HCT116 (cell line): Measurements from ENCODE around the gene ZEB2. TPM values are rescaled to one million over a fixed set of nuclear protein-coding genes. Genes with fewer than 3 reads are reported as not detected.

Experiments used
- ATAC-seq: fragments of 200-7000 bp; cut with Tn5 transposase; 2 replicates; pipeline ENCODE4 v1.9.1; 2020; ENCODE audit warnings: mild to moderate bottlenecking, moderate library complexity
- BruUV-seq: library from RNA; stranded (reverse); fragments of 400-500 nt; replicated peaks from 2 replicates; lab custom pipeline; 2021; lab: Mats Ljungman, UMichigan
- CTCF ChIA-PET: fragments of 300-600 bp; sonication (Branson Sonifier 250); formaldehyde crosslinking; loops from one replicate; lab custom pipeline; 2021; ENCODE audit warnings: antibody characterized with exemption; lab: Charles Lee
- POLR2A ChIA-PET: fragments of 300-600, 350-600 bp; sonication (Branson Sonifier 250); formaldehyde crosslinking; loops from one replicate; lab custom pipeline; 2021; ENCODE audit warnings: antibody characterized with exemption; lab: Charles Lee
- RAD21 ChIA-PET, 2 experiments: fragments of 300-600 bp; sonication (Branson Sonifier 250); formaldehyde crosslinking; loops; one replicate each; lab custom pipeline; 2023; ENCODE audit warnings: low total read pairs in 2 of 2; ENCODE audit not compliant: uncharacterized antibody in 2 of 2, unreplicated experiment in 2 of 2, low non-redundant PET in 1 of 2; lab: Charles Lee
- DNase-seq: peaks from one replicate; pipeline ENCODE4 v3.0.0-alpha.2; 2010; ENCODE audit warnings: low read depth, low spot score
- H2AFZ ChIP-seq: fragments of 200-600 bp; shearing (Covaris generic), sonication (generic); 2 replicates; pipeline ENCODE4 v1.6.1; 2017; ENCODE audit warnings: low read depth, mixed run types, mixed read lengths, antibody characterized with exemption, low read length; ENCODE audit not compliant: poor library complexity, severe bottlenecking
- H3K27ac ChIP-seq: 2 replicates; pipeline ENCODE4 v1.5.1; 2012; ENCODE audit warnings: low read depth, low read length
- H3K27me3 ChIP-seq: fragments of 200-600 bp; sonication (generic); 2 replicates; pipeline ENCODE4 v1.6.1; 2016; ENCODE audit warnings: mixed run types, low read length, mixed read lengths; ENCODE audit not compliant: insufficient read depth
- H3K36me3 ChIP-seq, 2 experiments: fragments of 200-500 bp in 1 of 2; fragments of 200-600 bp in 1 of 2; sonication (Bioruptor generic) in 1 of 2; sonication (generic) in 1 of 2; 2 replicates each; pipeline versions ENCODE4 v1.5.1 to v1.6.1; 2014 to 2016; ENCODE audit warnings: low read length in 2 of 2, inconsistent platforms in 1 of 2, mixed read lengths in 1 of 2, mixed run types in 1 of 2; ENCODE audit not compliant: insufficient read depth in 2 of 2, control insufficient read depth in 1 of 2
- H3K4me1 ChIP-seq, 2 experiments: fragments of 200-600 bp in 1 of 2; sonication (generic) in 1 of 2; 2 replicates each; pipeline versions ENCODE4 v1.5.1 to v1.6.1; 2012 to 2017; ENCODE audit warnings: low read length in 2 of 2, inconsistent platforms in 1 of 2, mild to moderate bottlenecking in 1 of 2, mixed read lengths in 1 of 2, mixed run types in 1 of 2, moderate library complexity in 1 of 2; ENCODE audit not compliant: insufficient read depth in 2 of 2, control insufficient read depth in 1 of 2
- H3K4me2 ChIP-seq: fragments of 200-600 bp; sonication (generic); 2 replicates; pipeline ENCODE4 v1.6.1; 2017; ENCODE audit warnings: mixed run types, low read length, mixed read lengths
- H3K4me3 ChIP-seq, 2 experiments: fragments of 200-600 bp in 1 of 2; sonication (generic) in 1 of 2; replicated peaks in 1 of 2; 2 replicates each; pipeline ENCODE4 v1.5.1; 2011 to 2016; ENCODE audit warnings: low read length in 2 of 2, control low read depth in 1 of 2, low read depth in 1 of 2, mild to moderate bottlenecking in 1 of 2, mixed read lengths in 1 of 2, mixed run types in 1 of 2
- H3K79me2 ChIP-seq: fragments of 200-600 bp; sonication (generic); 2 replicates; pipeline ENCODE4 v1.6.1; 2017; ENCODE audit warnings: mild to moderate bottlenecking, mixed run types, low read length, moderate library complexity, mixed read lengths; ENCODE audit not compliant: insufficient read depth
- H3K9ac ChIP-seq: fragments of 200-600 bp; sonication (generic); 2 replicates; pipeline ENCODE4 v1.6.1; 2016; ENCODE audit warnings: low read length, mixed read lengths
- H3K9me2 ChIP-seq: fragments of 200-600 bp; sonication (generic), shearing (Covaris generic); 2 replicates; pipeline ENCODE4 v1.6.1; 2017; ENCODE audit warnings: mixed run types, mild to moderate bottlenecking, moderate library complexity; ENCODE audit not compliant: insufficient read depth
- H3K9me3 ChIP-seq, 2 experiments: fragments of 200-500 bp in 1 of 2; fragments of 200-600 bp in 1 of 2; sonication (Bioruptor generic) in 1 of 2; sonication (generic) in 1 of 2; 2 replicates each; pipeline ENCODE4 v1.6.1; 2014 to 2017; ENCODE audit warnings: low read length in 2 of 2, mixed read lengths in 2 of 2, inconsistent platforms in 1 of 2, low read depth in 1 of 2, mild to moderate bottlenecking in 1 of 2, mixed run types in 1 of 2, moderate library complexity in 1 of 2; ENCODE audit not compliant: control insufficient read depth in 1 of 2, insufficient read depth in 1 of 2
- H4K20me1 ChIP-seq: fragments of 200-600 bp; sonication (generic), shearing (Covaris generic); 2 replicates; pipeline ENCODE4 v1.6.1; 2017; ENCODE audit warnings: mixed run types, mild to moderate bottlenecking, moderate library complexity; ENCODE audit not compliant: insufficient read depth
- CBX3 ChIP-seq: IDR thresholded peaks from 2 replicates; pipeline ENCODE4 v1.6.1; 2012; ENCODE audit warnings: low read depth
- CEBPB ChIP-seq: IDR thresholded peaks from 2 replicates; pipeline ENCODE4 v1.6.1; 2012; ENCODE audit warnings: low read depth
- ELF1 ChIP-seq: IDR thresholded peaks from 2 replicates; pipeline ENCODE4 v1.6.1; 2012; ENCODE audit warnings: low read depth, borderline replicate concordance
- EZH2 ChIP-seq: fragments of 200-600 bp; sonication (generic); IDR thresholded peaks from 2 replicates; pipeline ENCODE4 v1.6.1; 2017; ENCODE audit warnings: antibody characterized with exemption, mixed run types
- FOSL1 ChIP-seq: IDR thresholded peaks from 2 replicates; pipeline ENCODE4 v1.6.1; 2012; ENCODE audit warnings: low read depth
- JUND ChIP-seq: IDR thresholded peaks from 2 replicates; pipeline ENCODE4 v1.6.1; 2012
- MAX ChIP-seq: IDR thresholded peaks from 2 replicates; pipeline ENCODE4 v1.6.1; 2012
- RAD21 ChIP-seq: IDR thresholded peaks from 2 replicates; pipeline ENCODE4 v1.6.1; 2012; ENCODE audit warnings: low read depth, mild to moderate bottlenecking
- REST ChIP-seq: IDR thresholded peaks from 2 replicates; pipeline ENCODE4 v1.6.1; 2012; ENCODE audit warnings: low read depth
- ZBTB33 ChIP-seq: IDR thresholded peaks from 2 replicates; pipeline ENCODE4 v1.6.1; 2011; ENCODE audit warnings: mild to moderate bottlenecking, low read length, moderate library complexity; ENCODE audit not compliant: insufficient replicate concordance; ENCODE audit errors: extremely low read depth
- ZFX ChIP-seq: fragments of 450-650 bp; IDR thresholded peaks from 2 replicates; pipeline ENCODE4 v1.6.1; 2017
- intact Hi-C: fragments of 100-400 bp; cut with micrococcal nuclease; formaldehyde crosslinking; loops from 2 replicates; pipeline ENCODE4 v1.10.0; 2022
- total RNA-seq: library from RNA; stranded (reverse); gene quantifications from one replicate; pipeline ENCODE4 v1.2.1, GENCODE V29; 2021; ENCODE audit not compliant: unreplicated experiment

Gene ZEB2
- total RNA-seq, 1 experiment from 2014 or later, result 0.81 TPM

GRCh38 chr2:144339048-144339447 lies 180.9 kb downstream of the ZEB2 start:
- H3K9ac ChIP-seq, result no peak overlapping the region
- no peaks in the 10 kb centered on the region for H3K36me3 ChIP-seq
- TF ChIP-seq MAX (no peak), EZH2 (no peak), CBX3 (no peak), REST (no peak), ZBTB33 (no peak), RAD21 (no peak), FOSL1 (no peak), JUND (no peak), CEBPB (no peak), ZFX (no peak), ELF1 (no peak)
- TF ChIP-seq, all 23 proteins: peak for 0
- no peak overlapping the region for H3K27ac ChIP-seq
- peaks cover 0 to 3% of the 10 kb centered on the region in 2 experiments; a peak in 1 of 4 replicates for H3K4me1 ChIP-seq
- H3K9me3 ChIP-seq, result no peaks in the 10 kb centered on the region
- BruUV-seq, result no TSS peak
- no peaks in the 10 kb centered on the region for H3K9me2 ChIP-seq
- ChIA-PET CTCF (no interaction called here), RAD21 (no interaction called here), POLR2A (no interaction called here)
- no peak overlapping the region for H2AFZ ChIP-seq
- intact Hi-C loops, result no loop called here
- H3K4me2 ChIP-seq, result no peak overlapping the region
- H3K79me2 ChIP-seq, result no peaks in the 10 kb centered on the region
- no peak for ATAC-seq
- H3K27me3 ChIP-seq, result no peaks in the 10 kb centered on the region
- no peaks in the 10 kb centered on the region for H4K20me1 ChIP-seq
- no peak overlapping the region for H3K4me3 ChIP-seq
- DNase-seq, result no peak
